Epidermal melanocyte (primary cell): ENCODE measurements around the gene ZNF214.
A peak's percentile ranks its signal among the peaks of the same experiment; 100 is the strongest.

Source experiments
- DNase-seq: peaks from one replicate; pipeline ENCODE4 v3.0.0; 2011; ENCODE audit warnings: low spot score; ENCODE audit not compliant: insufficient read length

The ZNF214 gene

DNA sequence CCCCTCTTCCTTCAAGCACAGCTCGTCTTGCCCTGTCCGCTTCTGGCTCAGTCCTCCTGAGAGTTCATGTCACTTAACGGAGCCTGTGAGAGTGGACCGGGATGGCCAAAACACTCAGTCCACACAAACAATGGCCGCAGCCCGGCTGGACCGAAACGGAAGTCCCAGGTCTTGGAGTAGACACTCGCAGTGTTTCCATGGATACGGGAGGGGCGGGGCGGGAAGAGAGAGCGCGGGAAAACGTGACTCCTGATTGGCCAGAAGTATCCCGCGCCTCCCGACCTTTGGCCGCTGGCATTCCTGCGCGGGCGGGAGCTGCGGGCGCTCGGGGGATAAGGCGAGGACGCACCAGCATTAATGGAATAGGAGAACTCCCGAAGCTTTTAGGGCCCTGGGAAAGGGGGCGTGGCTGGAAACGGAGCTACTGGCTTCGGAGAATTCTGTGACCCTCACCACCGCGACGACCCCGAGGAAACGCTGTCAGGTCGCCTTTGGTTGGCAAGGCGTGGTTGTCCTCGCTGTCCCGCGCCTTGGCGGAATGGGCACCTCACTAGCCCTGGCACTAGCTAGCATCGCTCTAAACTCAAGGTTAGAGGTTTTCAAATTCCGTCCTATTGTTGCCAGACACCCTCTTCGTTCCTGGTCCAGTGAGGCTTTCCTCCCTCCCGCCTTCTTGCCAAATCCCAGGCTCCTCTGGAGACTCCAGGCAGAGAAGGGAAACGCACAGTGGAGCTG lies at the start of gene ZNF214, which contains the start of gene NLRP14:
TSS of gene ZNF214 (minus strand) at position 164 of the 735 bp plus-strand sequence. CDS start 17,511 bp downstream, outside the sequence.
TSS of gene NLRP14 (plus strand) at position 297 of the 735 bp plus-strand sequence. CDS start 18,108 bp downstream, outside the sequence.
- DNase-seq = peak; percentile 86

GRCh38 chr11:7062534-7062933 lies 42.4 kb upstream of the ZNF214 start:
- DNase-seq = no peak

DNA sequence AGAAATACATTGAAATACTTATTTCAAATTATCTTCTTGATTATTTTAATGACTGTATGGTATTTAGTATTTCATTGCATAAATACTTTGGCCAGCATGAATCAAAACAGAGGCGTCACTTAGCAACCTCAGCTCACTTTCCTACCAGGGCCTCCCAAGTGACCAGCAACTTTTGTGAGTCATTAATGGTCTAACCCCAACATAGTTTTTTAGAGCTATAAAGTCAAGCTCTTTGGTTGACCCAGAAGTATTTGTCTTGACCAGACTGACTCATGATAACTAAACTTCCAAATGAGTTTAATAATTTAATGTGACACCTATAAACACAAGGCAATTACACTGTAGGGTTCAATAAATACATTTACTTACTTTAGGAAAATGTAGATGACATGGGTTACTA lies 40.7 kb upstream of the ZNF214 start:
- no peak for DNase-seq

DNA sequence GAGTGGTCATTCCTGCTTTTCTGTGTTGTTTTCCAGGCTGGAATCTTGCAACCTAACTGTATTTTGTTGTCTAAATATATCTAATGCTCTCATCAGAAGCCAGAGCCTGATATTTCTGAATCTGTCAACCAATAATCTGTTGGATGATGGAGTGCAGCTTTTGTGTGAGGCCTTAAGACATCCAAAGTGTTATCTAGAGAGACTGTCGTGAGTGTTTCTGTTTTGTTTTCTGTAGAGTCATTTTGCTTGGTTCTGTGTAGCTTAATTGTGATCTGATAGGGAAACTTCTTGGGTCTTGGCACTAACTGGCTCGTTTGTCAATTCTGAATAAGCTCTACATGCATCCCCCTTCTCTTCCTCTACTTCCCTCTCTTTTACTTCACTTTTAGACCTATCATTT lies 37.5 kb upstream of the ZNF214 start:
- no peak for DNase-seq

DNA sequence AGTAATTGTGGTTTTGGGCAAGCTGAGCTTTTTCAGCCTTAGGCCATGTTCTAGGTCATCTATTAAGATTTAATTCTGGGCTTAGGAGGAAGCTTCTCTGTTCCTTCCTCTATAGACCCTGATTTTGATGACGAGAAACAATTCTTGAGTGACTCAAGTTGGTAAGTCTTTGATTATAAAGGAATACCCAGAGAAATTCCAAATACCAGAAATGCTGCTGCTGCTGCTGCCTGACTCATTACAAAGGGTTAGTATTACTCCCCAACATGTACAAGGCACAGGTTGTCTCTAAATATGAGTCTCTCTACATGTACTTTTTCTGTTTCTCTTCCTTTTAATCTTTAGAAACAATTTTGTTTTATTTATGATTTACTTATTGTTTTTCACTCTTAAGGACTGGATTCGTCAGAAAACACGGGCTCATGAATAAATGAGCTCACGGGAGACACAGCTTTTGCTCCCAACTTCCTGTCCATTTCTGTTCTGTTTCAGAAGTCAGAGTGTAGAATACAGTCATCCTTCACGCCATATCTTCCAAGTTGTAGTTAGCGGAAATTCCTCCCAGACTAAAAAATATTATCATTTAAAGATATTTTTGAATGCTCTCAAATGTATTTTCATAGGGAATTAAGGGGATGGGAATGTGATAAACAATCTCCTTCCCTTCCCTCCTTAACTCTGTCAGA lies 36.8 kb upstream of the ZNF214 start:
- DNase-seq = no peak

DNA sequence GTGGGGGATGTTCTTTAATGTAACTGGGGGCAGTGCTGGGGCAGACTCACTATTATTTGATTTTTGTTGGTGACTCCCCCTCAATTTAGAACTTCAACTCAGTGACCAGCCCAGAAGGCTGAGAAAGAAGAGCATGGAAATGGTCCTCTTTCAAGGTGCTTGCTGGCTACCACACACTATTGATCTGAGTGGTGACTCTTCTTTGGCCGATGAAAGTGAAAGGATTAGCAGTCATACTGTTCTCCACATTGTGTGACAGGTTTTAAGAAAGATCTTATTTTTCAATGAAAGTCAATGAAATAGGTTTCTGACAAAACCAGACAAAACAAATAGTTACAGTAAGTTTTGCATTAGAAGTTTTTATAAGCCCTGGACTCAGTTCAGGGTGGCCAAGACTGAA lies 30.0 kb upstream of the ZNF214 start:
- no peak for DNase-seq

DNA sequence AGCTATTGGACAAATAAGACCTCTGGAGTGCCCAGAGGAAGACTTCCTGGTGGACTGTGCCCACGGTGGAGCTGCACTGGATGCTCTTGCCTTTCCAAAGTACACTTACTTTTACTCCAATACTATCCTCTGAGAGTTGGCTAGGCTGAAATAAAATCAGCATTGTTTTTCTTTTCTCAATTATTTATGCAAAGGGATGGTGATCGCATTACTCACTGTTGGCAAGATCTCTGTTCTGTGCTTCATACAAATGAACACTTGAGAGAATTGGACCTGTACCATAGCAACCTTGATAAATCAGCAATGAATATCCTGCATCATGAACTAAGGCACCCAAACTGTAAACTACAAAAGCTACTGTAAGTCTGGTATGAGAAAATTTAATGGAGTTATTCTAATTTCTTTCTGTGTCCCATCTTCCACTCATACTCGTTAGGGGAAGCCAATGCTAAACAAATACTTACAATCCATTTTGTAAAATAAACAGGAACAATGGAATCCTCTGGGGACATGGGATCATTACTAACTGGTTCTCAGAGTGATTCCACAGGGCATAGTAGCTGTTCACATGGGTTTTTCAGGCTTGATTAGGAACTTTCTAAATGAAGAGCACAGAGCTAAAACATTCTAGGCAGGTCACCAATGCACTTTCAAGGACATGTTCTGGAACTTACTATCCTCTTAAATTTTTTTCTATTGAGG lies 26.5 kb upstream of the ZNF214 start:
- no peak for DNase-seq

DNA sequence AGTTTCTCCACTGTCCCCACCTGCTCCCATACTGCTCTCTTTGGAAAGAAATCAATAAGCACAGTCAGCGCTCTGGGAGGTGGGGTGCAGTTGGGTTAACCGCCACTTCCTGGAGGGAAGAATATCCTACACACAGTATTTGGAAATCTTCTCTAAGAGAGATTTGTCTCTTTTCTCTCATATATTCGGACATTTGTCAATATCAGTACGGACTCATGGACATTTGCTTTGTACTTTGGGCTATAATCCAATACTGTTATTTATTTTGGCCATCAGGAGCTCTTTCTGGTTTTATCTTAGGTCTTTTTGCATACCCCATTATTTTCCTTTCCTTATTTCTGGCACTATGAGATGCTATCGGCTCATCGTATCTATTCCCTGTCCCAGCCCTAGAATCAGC lies 13.9 kb upstream of the ZNF214 start:
- no peak for DNase-seq

DNA sequence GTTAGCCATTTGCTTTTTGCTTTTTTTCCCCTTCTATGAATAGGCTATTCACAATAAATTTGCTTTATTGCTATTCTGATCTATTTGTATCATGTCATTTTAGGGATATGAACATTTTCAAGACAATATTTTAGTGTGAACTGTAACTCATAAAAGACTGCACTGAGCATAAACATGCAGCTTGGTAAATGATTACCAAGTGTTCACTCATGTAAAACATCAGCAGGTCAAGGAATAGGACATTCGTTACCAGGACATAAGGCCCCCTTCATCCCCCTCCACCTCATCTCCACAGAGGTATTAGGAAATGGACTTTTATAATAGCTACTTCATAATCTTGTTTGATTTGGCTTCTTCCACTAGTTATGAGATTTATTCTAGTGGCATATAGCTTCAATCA lies 12.5 kb upstream of the ZNF214 start:
- DNase-seq = no peak

GRCh38 chr11:7031471-7031871 lies 11.3 kb upstream of the ZNF214 start:
- no peak for DNase-seq

- no peak for DNase-seq
These were observed 10.7 kb upstream of the ZNF214 start for GRCh38 chr11:7030836-7031235.

DNA sequence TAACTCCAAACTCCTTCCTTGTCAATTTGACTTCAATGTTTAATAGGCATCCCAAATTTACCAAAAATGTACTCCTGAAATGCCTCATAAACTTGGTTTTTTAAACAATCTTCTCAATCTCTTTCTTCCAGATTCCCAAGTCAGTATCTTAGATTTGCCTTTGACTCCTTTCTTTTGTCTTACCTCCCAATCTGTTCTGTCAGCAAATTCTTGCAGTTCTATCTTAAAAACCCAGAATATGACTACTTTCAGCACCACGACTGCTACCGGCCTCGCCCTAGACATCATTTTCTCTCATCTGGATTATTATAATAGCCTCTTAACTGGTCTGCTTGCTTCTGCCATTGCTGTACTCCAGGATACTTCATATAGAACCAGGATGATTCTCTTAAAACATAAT lies 8.0 kb upstream of the ZNF214 start:
- DNase-seq = no peak

DNA sequence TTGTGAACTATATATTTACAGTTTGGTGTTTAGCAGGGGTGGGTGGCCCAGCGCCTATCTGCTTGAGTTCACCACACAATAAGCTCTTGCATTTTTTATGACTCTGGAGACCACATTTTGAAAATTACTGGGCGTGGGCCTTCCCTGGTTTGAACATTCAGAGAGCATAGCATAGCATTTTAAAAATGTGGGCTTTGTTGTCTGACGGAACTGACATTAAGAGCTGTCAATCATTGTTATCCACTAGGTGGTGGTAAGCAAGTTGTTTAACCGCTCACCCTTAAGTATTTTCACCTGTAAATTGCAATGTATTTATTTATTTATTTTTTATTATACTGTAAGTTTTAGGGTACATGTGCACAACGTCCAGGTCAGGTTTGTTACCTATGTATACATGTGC lies 1.2 kb upstream of the ZNF214 start:
- DNase-seq = no peak

- DNase-seq = no peak
These were observed 505 bp downstream of the ZNF214 start for GRCh38 chr11:7019500-7020182.

GRCh38 chr11:7016011-7016410 lies 4.1 kb downstream of the ZNF214 start:
- no peak for DNase-seq

DNA sequence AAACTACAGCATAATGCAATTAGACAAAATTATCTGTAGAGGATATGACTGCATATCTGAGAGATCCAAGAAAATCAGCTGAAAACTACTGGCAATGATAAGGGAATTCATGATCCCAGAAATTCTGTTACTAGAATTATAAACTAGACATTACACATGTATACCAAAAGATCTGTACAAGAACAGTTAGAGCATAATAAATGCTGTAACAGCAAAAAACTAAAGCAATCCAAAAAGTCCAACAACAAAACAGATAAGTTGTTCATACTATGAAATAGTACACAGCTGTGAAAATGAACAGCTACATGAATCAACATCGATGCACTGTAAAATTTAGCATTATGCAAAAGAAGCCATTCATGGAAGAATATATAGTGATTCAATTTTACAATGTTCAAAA lies 6.0 kb downstream of the ZNF214 start:
- DNase-seq = no peak

DNA sequence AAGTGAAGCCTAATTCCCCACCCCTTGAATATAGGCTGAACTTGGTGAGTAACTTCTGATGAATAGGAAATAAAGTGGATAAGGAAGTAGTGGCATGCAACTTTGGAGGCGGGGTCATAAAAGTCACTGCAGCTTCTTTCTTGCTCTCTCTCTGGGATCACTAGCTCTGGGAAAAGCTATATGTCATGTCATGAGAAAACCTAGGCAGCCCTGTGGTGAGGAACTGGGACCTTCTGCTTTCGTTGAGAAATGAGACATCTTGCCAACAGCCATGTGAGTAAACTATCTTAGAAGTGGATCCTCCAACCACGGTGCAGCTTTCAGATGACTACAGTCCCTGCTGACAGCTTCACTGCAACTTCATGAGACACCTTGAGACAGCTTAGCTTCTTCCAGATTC lies 15.7 kb downstream of the ZNF214 start:
- no peak for DNase-seq

DNA sequence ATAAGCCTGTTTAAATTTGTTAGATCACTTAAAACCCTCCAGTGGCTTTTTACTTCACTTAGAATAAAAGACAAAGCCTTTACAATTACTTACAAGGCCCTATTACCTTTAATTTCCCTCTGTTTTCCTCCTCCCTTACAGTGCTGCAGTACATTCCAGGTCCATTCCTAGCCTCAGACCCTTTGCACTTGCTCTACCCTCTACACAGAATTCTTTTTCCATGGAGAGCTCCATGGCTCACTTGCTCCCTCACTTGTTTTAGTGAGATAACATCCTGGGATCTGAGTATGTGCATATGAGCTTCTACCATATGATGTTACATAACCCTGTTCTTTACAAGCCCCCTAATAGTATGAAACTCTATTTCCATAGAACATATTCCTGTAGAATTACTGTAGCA lies 24.4 kb downstream of the ZNF214 start:
- DNase-seq = no peak

- DNase-seq = no peak
These were observed 27.4 kb downstream of the ZNF214 start for GRCh38 chr11:6992457-6993417.

- DNase-seq = no peak
These were observed 28.1 kb downstream of the ZNF214 start for GRCh38 chr11:6992026-6992425.

GRCh38 chr11:6991227-6991626 lies 28.9 kb downstream of the ZNF214 start:
- DNase-seq = no peak
